T-helper 2 cell treated with Interferon-gamma antibody and Interleukin-4, amounts not matched to agents 5 μg/mL and 100 μg/mL, for 36 hours (primary cell): ENCODE data around the gene PLEKHG1.

Experiments used
- DNase-seq: peaks from one replicate; pipeline ENCODE4 v3.0.0; 2021; ENCODE audit warnings: low spot score
- H3K27ac Mint-ChIP-seq: one replicate; pipeline ENCODE4 v1.8.0; 2021; ENCODE audit warnings: mild to moderate bottlenecking, mixed read lengths
- H3K27me3 Mint-ChIP-seq: one replicate; pipeline ENCODE4 v1.8.0; 2021; ENCODE audit warnings: low read depth, mixed read lengths
- H3K36me3 Mint-ChIP-seq: one replicate; pipeline ENCODE4 v1.8.0; 2021; ENCODE audit warnings: low read depth, mixed read lengths
- H3K4me1 Mint-ChIP-seq: one replicate; pipeline ENCODE4 v1.8.0; 2021; ENCODE audit warnings: low read depth, mixed read lengths
- H3K4me3 Mint-ChIP-seq: one replicate; pipeline ENCODE4 v1.8.0; 2022; ENCODE audit warnings: mild to moderate bottlenecking, moderate library complexity, mixed read lengths
- H3K9me3 Mint-ChIP-seq: one replicate; pipeline ENCODE4 v1.8.0; 2021; ENCODE audit warnings: mixed read lengths

Gene PLEKHG1

GRCh38 chr6:150599199-150600009, at the start of gene PLEKHG1:
Gene PLEKHG1 (plus strand): TSS chr6:150599885. CDS start chr6:150733682, 133,797 bp downstream.
- Mint-ChIP-seq H3K27ac (no peak within 1 kb of the TSS), H3K36me3 (no peaks in the 10 kb centered on the region), H3K4me1 (peaks cover 2% of the 10 kb centered on the region), H3K27me3 (peaks cover 71% of the 10 kb centered on the region), H3K9me3 (no peaks in the 10 kb centered on the region), H3K4me3 (peak within 1 kb of the TSS; percentile 76)
- DNase-seq, result peak; percentile 50

DNA sequence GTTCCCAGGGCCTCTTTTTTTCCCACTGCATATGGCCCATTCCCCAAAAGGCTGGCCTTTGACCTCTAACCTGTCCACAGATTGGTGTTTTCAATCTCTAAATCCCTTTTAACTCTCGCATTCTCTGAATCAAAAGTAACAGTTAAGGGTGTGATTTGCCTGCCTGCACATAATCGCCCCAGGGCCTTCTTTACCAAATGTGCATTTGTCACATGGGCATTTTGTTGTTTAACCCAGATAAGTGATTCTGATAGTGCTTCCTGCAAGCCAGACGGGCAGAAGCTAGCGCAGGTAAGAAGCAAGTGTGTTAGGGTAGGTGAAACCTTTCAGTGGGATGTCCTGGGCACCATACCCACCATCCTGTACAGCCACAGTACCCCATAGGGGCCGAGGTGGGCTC, 49.4 kb upstream of the PLEKHG1 start:
- Mint-ChIP-seq H3K9me3 (no peaks in the 10 kb centered on the region), H3K27me3 (peaks cover 16% of the 10 kb centered on the region), H3K4me3 (no peak overlapping the region), H3K4me1 (no peaks in the 10 kb centered on the region), H3K36me3 (no peaks in the 10 kb centered on the region), H3K27ac (no peak overlapping the region)
- no peak for DNase-seq

- DNase-seq, result no peak
- no peaks in the 10 kb centered on the region for H3K36me3 Mint-ChIP-seq
- H3K4me3 Mint-ChIP-seq, result no peak overlapping the region
- H3K27ac Mint-ChIP-seq, result no peak overlapping the region
- no peaks in the 10 kb centered on the region for H3K9me3 Mint-ChIP-seq
- H3K27me3 Mint-ChIP-seq, result peaks cover 3% of the 10 kb centered on the region
- H3K4me1 Mint-ChIP-seq, result no peaks in the 10 kb centered on the region
These were observed 42.6 kb upstream of the PLEKHG1 start for GRCh38 chr6:150557043-150557599.

DNA sequence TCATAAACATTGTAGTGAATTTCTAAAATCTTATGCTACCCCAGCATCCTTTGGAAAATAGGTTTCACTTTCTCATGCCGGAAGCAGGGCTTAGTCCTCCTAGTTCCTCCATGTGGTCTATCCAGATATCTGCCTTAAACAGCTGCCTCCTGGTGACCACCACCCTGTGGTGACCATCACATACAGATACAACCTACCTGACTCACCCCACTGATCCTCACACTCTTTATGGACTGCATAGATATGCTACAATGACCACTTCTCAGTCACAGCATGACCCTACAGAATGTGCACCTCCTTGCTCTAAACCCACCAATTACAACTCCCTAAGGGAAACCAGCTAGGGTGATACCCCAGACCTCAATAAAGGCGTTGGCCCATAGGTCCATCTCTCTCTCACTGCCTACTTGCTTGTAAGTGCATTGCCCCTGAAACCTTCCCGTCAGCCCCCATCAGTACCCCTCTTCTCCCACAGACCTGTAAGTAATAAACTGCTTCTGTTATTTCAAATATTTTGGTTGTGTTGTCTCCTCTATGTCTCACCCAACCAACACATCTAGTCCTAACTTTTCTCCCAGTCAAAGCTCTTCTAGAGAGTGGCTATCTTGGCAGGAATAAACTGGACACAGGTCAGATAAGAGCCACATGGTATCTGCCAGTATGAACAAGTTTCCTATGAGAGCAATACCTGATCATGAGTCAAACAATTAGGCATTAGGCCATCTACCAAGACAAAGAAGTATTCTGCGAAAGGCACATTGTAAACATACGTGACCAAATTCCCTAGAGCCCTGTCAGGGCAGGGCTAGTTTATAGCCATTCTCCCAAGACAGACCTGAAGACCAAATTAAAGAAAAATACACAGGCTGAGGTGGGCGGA, 39.4 kb upstream of the PLEKHG1 start:
- peaks cover 7% of the 10 kb centered on the region for H3K27me3 Mint-ChIP-seq
- no peak overlapping the region for H3K4me3 Mint-ChIP-seq
- H3K9me3 Mint-ChIP-seq, result no peaks in the 10 kb centered on the region
- H3K36me3 Mint-ChIP-seq, result no peaks in the 10 kb centered on the region
- no peak overlapping the region for H3K27ac Mint-ChIP-seq
- DNase-seq, result no peak
- H3K4me1 Mint-ChIP-seq, result no peaks in the 10 kb centered on the region

DNA sequence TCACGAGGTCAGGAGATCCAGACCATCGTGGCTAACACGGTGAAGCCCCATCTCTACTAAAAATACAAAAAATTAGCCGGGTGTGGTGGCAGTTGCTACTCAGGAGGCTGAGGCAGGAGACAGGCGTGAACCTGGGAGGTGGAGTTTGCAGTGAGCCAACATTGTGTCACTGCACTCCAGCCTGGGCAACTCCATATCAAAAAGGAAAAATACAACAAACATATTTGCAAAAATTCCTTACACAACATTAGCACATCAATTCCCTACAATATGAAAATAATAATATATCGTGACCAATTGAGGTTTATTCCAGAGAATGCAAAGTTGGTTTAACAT, 38.8 kb upstream of the PLEKHG1 start:
- Mint-ChIP-seq H3K36me3 (no peaks in the 10 kb centered on the region), H3K27ac (no peak overlapping the region), H3K4me3 (no peak overlapping the region), H3K4me1 (no peaks in the 10 kb centered on the region), H3K27me3 (peaks cover 10% of the 10 kb centered on the region), H3K9me3 (no peaks in the 10 kb centered on the region)
- DNase-seq, result no peak

GRCh38 chr6:150565945-150566344, 33.7 kb upstream of the PLEKHG1 start:
- Mint-ChIP-seq H3K9me3 (no peaks in the 10 kb centered on the region), H3K27ac (no peak overlapping the region), H3K36me3 (no peaks in the 10 kb centered on the region), H3K27me3 (peaks cover 17% of the 10 kb centered on the region), H3K4me1 (no peaks in the 10 kb centered on the region), H3K4me3 (no peak overlapping the region)
- no peak for DNase-seq

DNA sequence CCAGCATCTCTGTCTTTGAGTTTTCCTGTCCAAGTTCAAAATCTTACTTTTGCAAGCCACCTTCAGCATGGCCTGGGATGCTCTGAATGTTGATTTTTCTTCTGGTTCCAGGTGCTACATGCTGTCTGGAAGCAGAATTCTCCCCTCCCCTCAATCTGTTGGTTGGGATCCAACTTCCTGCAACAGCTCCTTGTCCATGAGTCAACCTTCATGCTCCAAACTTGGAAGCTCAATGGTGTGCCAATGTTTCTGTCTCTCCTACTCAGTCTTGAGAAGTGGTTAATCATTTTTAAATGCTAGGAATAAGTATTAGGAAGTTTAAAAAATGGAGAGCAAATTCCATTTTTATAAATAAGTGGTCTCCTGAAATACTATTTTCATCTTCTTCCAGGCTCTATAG, 33.2 kb upstream of the PLEKHG1 start:
- Mint-ChIP-seq H3K4me1 (no peaks in the 10 kb centered on the region), H3K4me3 (no peak overlapping the region), H3K27ac (no peak overlapping the region), H3K9me3 (no peaks in the 10 kb centered on the region), H3K36me3 (no peaks in the 10 kb centered on the region), H3K27me3 (peaks cover 17% of the 10 kb centered on the region)
- no peak for DNase-seq

DNA sequence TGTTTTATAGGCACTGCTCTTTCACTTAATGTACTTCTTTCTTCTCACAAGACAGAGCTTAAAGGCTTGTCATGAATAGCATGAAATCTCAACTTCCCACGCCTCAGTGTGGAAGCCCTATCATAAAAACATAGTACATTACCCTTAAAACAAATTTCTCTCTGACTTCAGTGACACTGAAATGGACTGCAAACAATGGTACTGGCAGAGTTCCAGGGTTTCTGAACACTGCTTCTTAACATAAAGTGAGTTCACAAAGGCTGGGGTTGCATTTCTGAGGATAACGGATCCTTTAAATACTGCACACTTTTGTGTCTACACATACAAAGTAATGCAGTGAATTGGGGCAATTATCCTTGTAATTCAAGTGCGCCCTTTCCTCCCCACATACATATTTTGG, 32.3 kb upstream of the PLEKHG1 start:
- H3K4me1 Mint-ChIP-seq, result no peaks in the 10 kb centered on the region
- H3K27me3 Mint-ChIP-seq, result peaks cover 16% of the 10 kb centered on the region
- no peaks in the 10 kb centered on the region for H3K36me3 Mint-ChIP-seq
- no peaks in the 10 kb centered on the region for H3K9me3 Mint-ChIP-seq
- no peak overlapping the region for H3K27ac Mint-ChIP-seq
- no peak overlapping the region for H3K4me3 Mint-ChIP-seq
- DNase-seq, result no peak

DNA sequence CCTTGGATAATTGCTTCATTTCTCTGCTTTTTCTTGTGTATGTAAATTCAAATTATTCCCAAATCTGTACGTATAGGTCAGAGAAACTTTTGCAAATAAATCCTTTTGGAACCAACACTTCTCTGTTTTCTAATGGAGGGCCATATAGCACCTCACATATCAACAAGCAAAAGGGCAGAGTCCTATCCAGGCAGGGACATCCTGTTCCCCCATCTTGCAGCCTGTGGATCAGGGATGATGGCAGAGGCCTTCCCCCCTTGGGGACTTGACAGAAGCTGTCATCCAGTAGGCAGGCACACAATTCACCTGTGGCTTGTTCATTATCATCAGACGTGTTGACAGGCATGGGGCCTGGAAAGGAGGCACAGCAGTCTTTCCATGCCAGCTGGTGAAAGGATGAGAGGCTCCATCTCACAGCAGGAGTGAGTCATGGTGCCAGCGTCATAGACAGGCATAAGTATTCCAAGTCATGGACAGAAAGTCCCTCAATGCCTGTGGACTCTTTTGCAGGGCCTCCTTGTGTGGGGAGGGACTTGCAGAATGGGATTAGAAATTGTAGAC, 31.8 kb upstream of the PLEKHG1 start:
- H3K4me1 Mint-ChIP-seq, result no peaks in the 10 kb centered on the region
- no peaks in the 10 kb centered on the region for H3K36me3 Mint-ChIP-seq
- peaks cover 18% of the 10 kb centered on the region for H3K27me3 Mint-ChIP-seq
- H3K4me3 Mint-ChIP-seq, result no peak overlapping the region
- no peaks in the 10 kb centered on the region for H3K9me3 Mint-ChIP-seq
- no peak for DNase-seq
- H3K27ac Mint-ChIP-seq, result no peak overlapping the region

DNA sequence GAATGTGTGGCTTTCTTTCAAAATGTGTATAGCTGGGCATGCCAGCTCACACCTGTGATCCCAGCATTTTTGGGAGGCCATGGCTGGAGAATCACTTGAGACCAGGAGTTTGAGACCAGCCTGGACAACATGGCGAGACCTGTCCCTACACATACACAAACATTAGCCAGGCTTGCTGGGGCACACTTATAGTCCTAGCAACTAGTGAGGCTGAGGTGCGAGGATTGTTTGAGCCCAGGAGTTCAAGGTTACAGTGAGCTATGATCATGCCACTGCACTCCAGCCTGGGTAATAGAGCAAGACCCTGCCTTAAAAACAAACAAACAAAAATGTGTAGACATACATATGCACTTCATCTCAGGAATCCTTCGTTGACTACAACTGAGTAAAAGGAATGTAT, 31.1 kb upstream of the PLEKHG1 start:
- Mint-ChIP-seq H3K4me1 (no peaks in the 10 kb centered on the region), H3K36me3 (no peaks in the 10 kb centered on the region), H3K4me3 (no peak overlapping the region), H3K27ac (no peak overlapping the region), H3K27me3 (peaks cover 19% of the 10 kb centered on the region), H3K9me3 (no peaks in the 10 kb centered on the region)
- no peak for DNase-seq

DNA sequence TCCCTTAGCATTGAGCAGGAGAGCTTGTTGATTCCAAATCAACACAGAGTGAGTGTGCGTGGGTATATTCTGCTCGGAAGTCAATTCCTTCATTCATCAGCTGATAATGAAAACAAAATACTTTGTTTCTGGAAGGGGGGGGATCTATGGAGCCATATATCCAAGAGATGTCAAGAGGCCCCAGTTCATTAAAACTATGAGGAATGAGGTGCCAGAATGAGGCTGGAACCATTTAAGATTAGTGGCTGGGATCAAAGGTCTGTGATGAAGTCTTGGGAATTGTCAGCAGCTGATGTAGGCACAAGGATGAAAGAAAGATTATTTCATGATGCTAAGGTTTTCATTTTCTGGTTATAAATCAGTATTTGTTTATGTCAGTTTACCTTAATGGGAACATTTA, 30.5 kb upstream of the PLEKHG1 start:
- Mint-ChIP-seq H3K27me3 (peaks cover 25% of the 10 kb centered on the region), H3K36me3 (no peaks in the 10 kb centered on the region), H3K4me3 (no peak overlapping the region), H3K27ac (no peak overlapping the region), H3K9me3 (no peaks in the 10 kb centered on the region), H3K4me1 (no peaks in the 10 kb centered on the region)
- no peak for DNase-seq

DNA sequence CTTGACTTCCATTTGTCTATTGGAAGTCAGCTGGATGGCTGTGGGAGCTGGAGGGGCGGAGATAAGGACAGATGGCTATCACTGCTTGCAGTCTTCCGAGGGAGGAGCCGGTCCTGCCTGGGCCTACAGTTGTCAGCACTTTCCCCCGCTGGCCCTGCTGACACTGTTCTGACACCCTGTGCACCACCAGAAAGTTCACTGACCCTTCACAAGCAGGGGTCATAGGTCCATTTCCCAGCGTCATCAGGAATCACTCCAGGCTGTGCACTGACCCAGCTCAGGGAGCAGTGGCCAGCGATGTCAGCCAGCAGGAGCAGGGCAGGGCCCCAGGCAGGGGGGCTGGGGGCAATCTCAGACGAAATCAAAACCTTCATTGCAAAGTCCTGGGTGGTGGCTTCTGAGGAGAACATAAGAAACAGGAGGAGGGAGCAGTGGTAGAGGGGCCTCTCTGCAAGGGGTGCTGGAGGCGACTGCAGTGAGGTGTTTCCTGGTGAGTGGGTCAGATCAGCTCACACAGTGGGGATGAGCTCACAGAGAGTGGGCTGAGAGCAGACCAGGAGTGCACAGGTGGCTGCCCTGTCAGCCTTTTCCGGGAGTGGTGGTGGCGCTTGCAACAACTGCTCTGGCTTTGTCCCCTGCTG, 26.5 kb upstream of the PLEKHG1 start:
- Mint-ChIP-seq H3K27ac (no peak overlapping the region), H3K36me3 (no peaks in the 10 kb centered on the region), H3K4me1 (peaks cover 2% of the 10 kb centered on the region), H3K27me3 (peaks cover 22% of the 10 kb centered on the region), H3K4me3 (no peak overlapping the region), H3K9me3 (no peaks in the 10 kb centered on the region)
- no peak for DNase-seq

DNA sequence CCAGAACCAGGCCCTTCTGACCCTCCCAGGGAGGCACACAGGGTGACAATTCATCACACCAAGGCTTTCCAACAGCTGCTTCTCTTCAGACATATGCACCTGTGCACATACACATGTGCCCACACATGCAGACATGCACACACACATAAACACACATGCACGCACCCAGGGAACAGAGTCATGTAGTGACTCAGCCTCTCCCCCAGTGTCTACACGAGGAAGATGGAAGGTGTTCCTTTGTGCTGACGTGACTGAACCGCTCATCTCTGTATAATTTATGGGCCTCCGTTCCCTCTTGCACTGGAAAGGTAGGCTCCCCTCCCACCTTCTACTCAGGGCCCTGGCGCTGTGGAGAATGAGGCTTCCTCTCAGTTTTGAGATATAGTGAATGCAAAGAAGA, 23.8 kb upstream of the PLEKHG1 start:
- Mint-ChIP-seq H3K4me3 (no peak overlapping the region), H3K27me3 (peaks cover 21% of the 10 kb centered on the region), H3K27ac (no peak overlapping the region), H3K36me3 (no peaks in the 10 kb centered on the region), H3K9me3 (no peaks in the 10 kb centered on the region), H3K4me1 (peaks cover 2% of the 10 kb centered on the region)
- no peak for DNase-seq
